H1 (cell line): Measurements from ENCODE around the gene DNAAF8. TPM values are rescaled to one million over a fixed set of nuclear protein-coding genes. Genes with fewer than 3 reads are reported as not detected.

Experiments used
- CTCF ChIP-seq, 3 experiments: IDR thresholded peaks; 1 replicate in 2 of 3; 2 replicates in 1 of 3; pipeline versions ENCODE4 v1.5.1 to v1.6.1; 2011; ENCODE audit warnings: low read length in 3 of 3, mild to moderate bottlenecking in 3 of 3, inconsistent platforms in 2 of 3, low read depth in 1 of 3, moderate library complexity in 1 of 3; ENCODE audit not compliant: insufficient read depth in 1 of 3; ENCODE audit errors: control extremely low read depth in 1 of 3
- MAX ChIP-seq: IDR thresholded peaks from 2 replicates; pipeline ENCODE4 v1.6.1; 2012; ENCODE audit warnings: inconsistent platforms
- USF2 ChIP-seq: IDR thresholded peaks from 2 replicates; pipeline ENCODE4 v1.6.1; 2011; ENCODE audit warnings: low read length, improper control_type of control experiment
- polyA plus RNA-seq, 7 experiments: library from polyadenylated mRNA; depleted of rRNA in 3 of 7; stranded (reverse) in 5 of 7; unstranded in 2 of 7; fragments of >200 nt in 5 of 7; fragments of 200-250 nt in 2 of 7; gene quantifications; 1 replicate in 5 of 7; 2 replicates in 1 of 7; 4 replicates in 1 of 7; pipeline versions ENCODE4 v1.2.1 to v1.2.3, GENCODE V29; 2011 to 2013; ENCODE audit warnings: missing spikeins in 2 of 7, mixed read lengths in 2 of 7
- total RNA-seq: library from RNA; stranded (reverse); fragmentation: NEBNext Ultra II Directional; extraction: Animal tissue kit (Norgen Biotek cat#: 25700); gene quantifications from 2 replicates; pipeline ENCODE4 v1.2.1, GENCODE V29; 2021

The DNAAF8 gene
- total and polyA plus RNA-seq, 2 of the 8 experiments (the other 6 are each of a cell fraction or from before 2014, with no cell fraction given), result 0.39 TPM; not detected in 1

- TF ChIP-seq USF2, result no peak
- no peak for TF ChIP-seq MAX
- TF ChIP-seq CTCF (IDR thresholded peaks at IDR 0.05; ENCODE audit: control extremely low read depth in 1 of 3, insufficient read depth in 1 of 3, low read depth in 1 of 3, low read length in 3 of 3), result no peak
Observed at GRCh38 chr16:4778050-4778392, 43.7 kb downstream of the DNAAF8 start (continued).
